ENCODE measurements around the gene FILIP1L. TPM values are rescaled to one million over a fixed set of nuclear protein-coding genes. Genes with fewer than 3 reads are reported as not detected.

Gene FILIP1L
- polyA plus RNA-seq, 1 of the 3 experiments (the other 2 are of a cell fraction): 26.8 TPM

DNA sequence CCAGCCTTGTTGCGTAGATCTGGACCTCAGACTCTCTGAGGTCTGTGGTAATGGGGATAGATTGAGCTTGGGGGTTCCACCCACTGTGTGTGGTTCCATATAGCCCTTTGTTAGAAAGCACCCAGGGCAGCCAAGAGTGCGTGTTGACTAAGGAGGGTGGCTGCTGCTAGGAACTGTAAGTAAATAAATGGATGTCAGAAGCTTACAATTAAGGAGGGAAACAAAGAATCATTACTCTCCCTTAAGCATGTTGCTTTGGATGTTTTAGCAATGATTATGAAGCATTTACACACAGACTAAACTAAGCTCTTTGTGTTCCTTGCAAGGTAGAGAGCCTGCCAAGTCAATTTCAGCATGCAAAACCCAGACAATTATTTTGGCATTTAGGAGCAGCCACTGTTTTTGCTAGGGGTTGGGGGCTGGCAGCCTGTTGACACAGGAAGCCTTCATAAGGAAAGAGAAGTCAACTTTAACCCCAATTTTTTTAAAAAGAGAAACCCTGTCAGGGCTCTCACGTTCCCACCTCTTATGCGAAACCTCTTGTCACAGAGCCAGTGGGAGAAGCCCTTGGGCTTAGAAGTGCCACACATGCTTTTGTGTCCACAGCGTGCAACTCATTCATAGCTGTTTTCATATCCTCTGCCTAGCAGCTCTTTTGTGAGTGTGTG is 168.8 kb downstream of the FILIP1L start (continued):
- TF ChIP-seq PBX3 (IDR thresholded peaks at IDR 0.05) (no peak), RFX5 (IDR thresholded peaks at IDR 0.05; ENCODE audit: low read length) (no peak), RCOR1 (IDR thresholded peaks at IDR 0.05; ENCODE audit: low read length) (no peak), RXRA (IDR thresholded peaks at IDR 0.05; ENCODE audit: borderline replicate concordance, low read depth) (no peak)

DNA sequence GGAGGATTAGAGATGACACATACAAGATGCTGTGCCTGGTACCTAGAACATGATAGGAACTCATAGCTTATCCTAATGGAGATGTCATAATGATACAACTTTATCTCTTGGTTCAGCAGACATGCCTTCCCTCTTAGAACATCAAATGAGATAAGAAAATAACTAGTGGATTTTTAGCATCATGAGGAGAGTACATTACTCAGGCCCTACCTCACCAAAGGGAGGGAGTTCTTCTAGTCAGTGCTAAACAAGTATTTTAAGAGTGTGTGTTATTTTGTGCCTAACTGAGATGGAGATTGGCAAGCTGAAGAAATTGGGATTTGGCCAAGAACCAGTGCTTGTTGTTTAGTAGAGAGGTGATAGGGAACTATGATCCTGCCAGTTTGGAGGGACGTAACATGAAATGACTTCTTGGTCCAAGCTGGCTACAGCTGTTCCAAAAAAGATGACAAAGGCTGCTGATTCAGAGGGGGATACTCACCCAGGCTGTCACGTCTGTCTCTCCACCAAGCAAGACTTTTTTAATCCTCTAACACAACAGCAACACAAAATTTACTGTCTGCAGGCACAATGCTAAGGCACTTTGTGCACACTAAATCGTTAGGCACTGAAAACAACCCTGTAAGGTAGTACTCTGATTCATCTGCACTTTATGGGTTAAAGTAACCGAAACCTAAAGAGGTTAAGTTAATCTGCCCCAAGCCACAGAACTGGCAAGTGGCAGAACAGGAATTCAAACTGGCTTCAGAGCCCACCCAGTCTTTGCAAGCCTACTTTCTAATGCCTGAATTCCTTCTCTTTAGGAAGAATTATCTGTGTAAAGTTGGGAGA is 170.2 kb downstream of the FILIP1L start:
- DNase-seq: no peak
- Histone ChIP-seq H3K4me2 (no peak overlapping the region), H3K4me1 (ENCODE audit: control insufficient read depth in 1 of 2, insufficient read depth in 2 of 2, low read depth in 1 of 2, low read length in 1 of 2) (peaks cover 3% of the 10 kb centered on the region in 2 experiments; a peak in 3 of 4 replicates), H3K9ac (no peak overlapping the region), H2AFZ (ENCODE audit: low read depth) (no peak overlapping the region), H4K20me1 (ENCODE audit: insufficient read depth) (no peaks in the 10 kb centered on the region), H3K36me3 (replicated peaks in 1 of 2; ENCODE audit: control insufficient read depth in 1 of 2, insufficient read depth in 2 of 2, low read length in 1 of 2) (no peaks in the 10 kb centered on the region), H3K9me3 (no peaks in the 10 kb centered on the region), H3K9me2 (no peaks in the 10 kb centered on the region), H3K27ac (ENCODE audit: low read depth in 2 of 2, low read length in 1 of 2) (no peak overlapping the region), H3F3A (replicated peaks; ENCODE audit: insufficient read depth) (no peaks in the 10 kb centered on the region), H3K4me3 (ENCODE audit: low read depth in 2 of 2, low read length in 1 of 2) (no peak overlapping the region), H3K79me2 (ENCODE audit: insufficient read depth) (no peaks in the 10 kb centered on the region), H3K27me3 (ENCODE audit: insufficient read depth) (no peaks in the 10 kb centered on the region)
- 86% methylated on average over 4 of the region's 4 CpGs for WGBS (ENCODE audit: low lambda C conversion rate)
- ChIA-PET POLR2A (no interaction called here), CTCF (no interaction called here)
- TF ChIP-seq FOXJ3 (CRISPR knock-in tag; IDR thresholded peaks at IDR 0.05) (no peak), CTCF (IDR thresholded peaks at IDR 0.05) (no peak), MXI1 (IDR thresholded peaks at IDR 0.05; ENCODE audit: low read depth, low read length) (no peak), IRF3 (IDR thresholded peaks at IDR 0.05; ENCODE audit: low read depth, low read length) (no peak), YY1 (IDR thresholded peaks at IDR 0.05; ENCODE audit: low read depth) (no peak), JUND (IDR thresholded peaks at IDR 0.05) (no peak), TAF1 (IDR thresholded peaks at IDR 0.05; ENCODE audit: borderline replicate concordance, low read depth, low read length) (no peak), EZH2phosphoT487 (IDR thresholded peaks at IDR 0.05; ENCODE audit: borderline replicate concordance, low read depth) (no peak), MEF2A (IDR thresholded peaks at IDR 0.05; ENCODE audit: borderline replicate concordance, low read depth) (no peak), TEAD4 (IDR thresholded peaks at IDR 0.05; ENCODE audit: borderline replicate concordance, insufficient read depth) (no peak), SIN3A (IDR thresholded peaks at IDR 0.05; ENCODE audit: borderline replicate concordance, low read depth, low read length) (no peak), FOXM1 (IDR thresholded peaks at IDR 0.05; ENCODE audit: low read depth) (no peak), NFIC (IDR thresholded peaks at IDR 0.05; ENCODE audit: borderline replicate concordance) (no peak), EP300 (IDR thresholded peaks at IDR 0.05; ENCODE audit: borderline replicate concordance in 1 of 2, low read depth in 1 of 2, low read length in 1 of 2) (no peak), RCOR1 (IDR thresholded peaks at IDR 0.05; ENCODE audit: low read length) (no peak), MAX (IDR thresholded peaks at IDR 0.05; ENCODE audit: low read depth) (no peak), PBX3 (IDR thresholded peaks at IDR 0.05) (no peak), GABPA (IDR thresholded peaks at IDR 0.05; ENCODE audit: low read depth) (no peak), GATA2 (CRISPR knock-in tag; IDR thresholded peaks at IDR 0.05) (no peak)
- TF ChIP-seq, protein P1, sequence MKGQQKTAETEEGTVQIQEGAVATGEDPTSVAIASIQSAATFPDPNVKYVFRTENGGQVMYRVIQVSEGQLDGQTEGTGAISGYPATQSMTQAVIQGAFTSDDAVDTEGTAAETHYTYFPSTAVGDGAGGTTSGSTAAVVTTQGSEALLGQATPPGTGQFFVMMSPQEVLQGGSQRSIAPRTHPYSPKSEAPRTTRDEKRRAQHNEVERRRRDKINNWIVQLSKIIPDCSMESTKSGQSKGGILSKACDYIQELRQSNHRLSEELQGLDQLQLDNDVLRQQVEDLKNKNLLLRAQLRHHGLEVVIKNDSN (IDR thresholded peaks at IDR 0.05; ENCODE audit: borderline replicate concordance, low read depth): no peak

All from SK-N-SH (cell line).